Erythroblast (primary cell): ENCODE data around the gene CHRNA5.

Experiments
- DNase-seq, 2 experiments: peaks; one replicate each; lab custom pipeline; 2025; lab: John Stamatoyannopoulos, UW
- GATA1 ChIP-seq: IDR thresholded peaks from 2 replicates; pipeline ENCODE4 v1.6.1; 2011; ENCODE audit warnings: low read depth, mild to moderate bottlenecking, control low read depth, low read length, moderate library complexity
- POLR2A ChIP-seq: IDR thresholded peaks from 2 replicates; pipeline ENCODE4 v1.6.1; 2011; ENCODE audit warnings: mild to moderate bottlenecking, low read length

Gene CHRNA5

DNA sequence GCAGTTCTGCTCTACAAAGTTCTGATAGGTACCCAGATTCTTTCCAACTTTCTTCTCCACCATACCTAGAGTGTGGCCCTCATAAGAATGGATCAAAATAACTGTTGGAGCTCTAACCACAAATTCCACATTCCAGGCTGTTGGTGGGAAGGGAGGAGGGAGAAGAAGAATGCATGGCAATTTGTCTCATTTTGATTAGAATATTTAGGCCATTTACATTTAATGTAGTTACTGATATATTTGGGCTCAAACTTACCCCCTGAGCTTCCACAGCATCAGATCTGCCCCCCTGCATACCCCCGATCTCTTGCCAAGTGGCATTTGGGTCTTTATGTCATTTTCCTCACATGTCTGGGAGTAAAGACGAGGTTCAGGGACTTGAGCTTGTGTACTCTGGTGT, 68.0 kb downstream of the CHRNA5 start:
- no peak for DNase-seq
- TF ChIP-seq POLR2A: no peak
- no peak for TF ChIP-seq GATA1

DNA sequence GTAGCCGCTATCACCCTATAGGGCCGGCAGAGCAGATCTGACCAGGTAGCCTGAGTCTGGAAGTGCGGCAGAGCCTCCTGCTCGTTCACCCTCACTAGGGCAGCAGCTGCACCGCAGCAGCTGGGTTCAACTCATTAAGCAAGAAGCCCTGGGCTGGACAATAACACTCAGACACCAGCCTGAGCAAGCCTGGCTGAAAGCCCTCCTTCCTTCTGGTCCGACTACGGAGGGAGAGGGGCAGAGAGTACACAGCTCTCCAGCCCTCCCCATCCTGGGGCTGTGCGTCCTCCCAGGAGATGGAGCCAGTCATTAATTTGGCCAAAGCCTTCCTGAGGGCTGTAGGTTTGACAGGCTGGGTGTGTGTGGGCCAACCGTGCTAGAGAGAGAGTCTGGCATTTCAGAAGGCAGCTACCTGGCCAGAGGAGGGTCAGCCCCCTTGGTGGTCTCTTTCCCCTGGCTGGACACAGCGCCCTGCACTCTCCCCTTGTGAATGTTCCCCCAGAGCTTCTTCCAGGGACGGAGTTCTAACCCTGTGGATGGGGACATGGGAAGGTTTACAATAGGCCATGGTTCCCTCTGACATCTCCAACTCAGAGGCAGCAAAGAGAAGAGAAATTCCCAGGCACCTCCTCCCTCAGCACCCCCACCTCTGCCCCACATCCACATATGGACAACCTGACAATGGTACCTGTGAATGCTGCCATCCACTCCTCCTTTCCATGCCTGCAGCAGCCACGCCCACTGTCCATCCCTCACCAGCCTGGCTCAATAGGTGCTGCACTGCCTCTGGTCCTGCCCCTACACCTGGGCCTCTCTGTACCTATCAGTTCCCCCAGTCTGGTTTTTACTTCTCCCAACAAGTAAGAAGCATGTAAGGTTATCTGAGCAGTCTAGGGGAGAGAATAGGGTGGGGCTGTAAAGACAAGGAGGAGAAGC, 69.2 kb downstream of the CHRNA5 start:
- no peak for TF ChIP-seq GATA1
- no peak for TF ChIP-seq POLR2A
- no peak for DNase-seq

DNA sequence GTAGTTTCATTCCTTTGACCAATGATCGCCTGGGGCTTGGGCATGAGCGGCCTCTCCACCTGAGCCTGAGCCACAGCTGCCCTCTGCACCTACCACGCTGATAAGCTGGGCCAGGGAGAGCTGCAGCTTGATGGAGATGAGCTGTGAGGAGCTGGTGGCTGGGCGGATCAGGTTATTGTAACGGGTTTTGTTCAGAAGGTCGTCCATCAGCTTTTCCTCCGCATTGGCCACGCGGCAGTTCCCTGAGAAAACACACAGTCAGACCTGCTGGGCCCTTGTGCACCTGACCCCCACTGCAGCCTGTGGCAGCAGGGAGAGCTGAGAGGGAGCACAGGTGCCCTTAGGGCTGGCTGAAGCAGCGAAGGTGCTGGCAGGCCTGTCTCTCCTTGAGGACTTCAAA, 70.0 kb downstream of the CHRNA5 start:
- TF ChIP-seq POLR2A (no peak), GATA1 (no peak)
- DNase-seq: no peak

DNA sequence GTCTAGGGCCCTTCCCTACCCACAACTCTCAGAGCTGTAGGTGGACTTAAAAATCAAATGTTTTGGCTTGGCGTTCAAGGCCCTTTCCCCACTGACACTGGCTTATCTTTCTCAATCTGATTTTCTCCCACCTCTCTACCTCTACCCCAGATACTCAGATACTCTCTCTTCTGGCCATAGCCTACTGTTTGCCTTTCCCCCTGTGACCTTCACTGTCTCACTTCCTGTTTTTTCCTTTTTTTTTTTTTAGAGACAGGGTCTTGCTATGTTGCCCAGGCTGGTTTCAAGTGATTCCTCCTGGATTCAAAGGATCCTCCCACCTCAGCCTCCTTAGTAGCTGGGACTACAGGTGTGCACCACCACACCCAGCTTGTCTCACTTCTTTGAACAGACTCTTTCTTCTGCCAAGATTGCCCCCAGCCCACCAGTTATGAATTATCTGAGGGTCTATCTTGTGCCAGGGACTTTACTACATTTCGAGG, 71.1 kb downstream of the CHRNA5 start:
- no peak for TF ChIP-seq POLR2A
- TF ChIP-seq GATA1: no peak
- no peak for DNase-seq

DNA sequence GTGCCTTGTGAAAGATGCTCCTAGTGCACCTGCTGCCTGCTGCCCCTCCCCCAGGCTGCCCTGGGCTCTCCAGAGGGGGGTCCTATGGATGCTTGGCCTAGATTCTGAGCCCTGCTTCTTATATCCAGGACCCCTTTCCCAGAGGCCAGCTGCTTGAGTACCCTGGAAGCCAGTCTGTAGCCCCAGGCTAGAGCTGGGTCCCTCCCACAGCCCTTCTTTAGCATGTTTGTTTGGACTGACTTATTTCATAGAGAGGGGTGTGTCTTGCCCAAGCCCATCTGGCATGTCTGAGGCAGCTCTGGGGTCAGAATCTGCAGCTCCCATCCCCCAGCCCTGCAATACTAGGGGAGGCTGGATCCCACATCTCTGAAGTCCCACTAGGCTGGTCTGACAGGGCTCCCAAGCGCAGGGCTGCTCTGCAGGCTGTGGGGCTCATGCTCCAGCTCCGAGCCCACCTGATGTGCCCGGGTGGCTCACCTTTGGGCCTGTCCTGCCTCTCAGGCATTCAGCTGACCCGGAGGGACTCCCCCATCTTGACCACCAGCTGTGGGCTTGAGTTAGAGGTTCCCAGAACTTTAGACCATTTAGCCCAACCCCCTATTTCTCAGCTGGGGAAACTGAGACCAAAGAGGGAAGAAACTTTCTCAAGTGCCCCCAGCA, 72.6 kb downstream of the CHRNA5 start:
- no peak for DNase-seq
- TF ChIP-seq POLR2A (no peak), GATA1 (no peak)

DNA sequence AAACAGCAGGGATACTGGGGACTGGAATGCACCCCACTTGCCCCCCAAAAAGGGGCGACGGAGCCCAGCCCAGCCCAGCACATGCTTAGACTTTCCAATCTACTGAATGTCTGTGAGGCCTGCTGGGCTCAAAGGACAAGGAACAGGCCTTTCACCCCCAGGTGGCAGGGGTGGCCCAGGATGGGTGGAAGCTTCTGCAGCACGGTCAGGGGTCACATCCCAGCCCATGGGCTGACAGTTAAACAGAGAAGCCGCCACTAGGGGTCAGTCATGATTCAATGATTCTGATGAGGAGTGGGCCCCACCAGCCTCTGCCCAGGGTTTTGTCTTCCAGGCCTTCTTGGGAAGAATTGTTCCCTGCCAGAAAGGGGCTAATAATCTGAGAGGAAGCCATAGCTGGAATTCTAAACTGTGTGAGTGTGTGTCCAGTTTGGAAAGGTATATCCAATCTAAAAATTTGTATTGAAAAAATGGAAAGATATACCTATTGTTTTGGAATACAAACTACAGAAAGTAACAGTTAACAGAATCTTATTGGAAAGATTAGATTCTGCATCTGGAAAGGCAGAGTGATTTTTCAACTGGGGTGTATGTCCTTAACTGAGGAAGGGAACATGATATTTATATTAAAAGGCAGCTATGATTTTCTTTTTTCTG, 73.5 kb downstream of the CHRNA5 start:
- TF ChIP-seq GATA1 (no peak), POLR2A (no peak)

DNA sequence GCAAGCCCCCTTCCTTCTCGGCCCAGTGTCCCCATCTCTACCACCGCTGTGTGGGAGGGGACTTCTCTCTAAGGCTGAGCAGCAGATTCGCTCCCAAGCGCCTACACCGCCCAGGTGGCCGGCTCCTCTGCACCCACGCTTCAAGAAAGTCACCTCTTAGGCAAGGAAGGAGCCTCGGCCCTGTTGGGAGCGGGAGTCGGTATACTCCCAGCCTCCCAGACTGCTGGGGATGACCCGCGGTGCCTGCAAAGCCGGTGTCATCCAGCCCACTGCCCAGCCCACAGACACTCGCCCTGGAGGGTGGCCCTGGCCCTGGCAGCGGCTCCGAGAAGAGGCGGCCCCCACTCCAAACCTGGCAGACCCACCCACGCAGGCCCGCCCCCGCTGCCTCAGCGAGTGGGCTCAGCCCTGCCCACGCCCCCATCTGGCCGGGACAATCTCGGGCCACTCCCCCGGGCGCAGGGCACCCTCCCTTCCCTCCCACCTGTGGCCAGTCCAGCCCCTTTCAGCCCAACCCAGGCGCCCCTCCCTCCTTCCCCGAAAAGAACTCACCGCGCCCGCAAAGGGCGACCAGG, 75.3 kb downstream of the CHRNA5 start:
- no peak for DNase-seq
- TF ChIP-seq GATA1: no peak
- no peak for TF ChIP-seq POLR2A

More for the DNA sequence above, 73.5 kb downstream of the CHRNA5 start:
- DNase-seq: peak; percentile 45 to 50

DNA sequence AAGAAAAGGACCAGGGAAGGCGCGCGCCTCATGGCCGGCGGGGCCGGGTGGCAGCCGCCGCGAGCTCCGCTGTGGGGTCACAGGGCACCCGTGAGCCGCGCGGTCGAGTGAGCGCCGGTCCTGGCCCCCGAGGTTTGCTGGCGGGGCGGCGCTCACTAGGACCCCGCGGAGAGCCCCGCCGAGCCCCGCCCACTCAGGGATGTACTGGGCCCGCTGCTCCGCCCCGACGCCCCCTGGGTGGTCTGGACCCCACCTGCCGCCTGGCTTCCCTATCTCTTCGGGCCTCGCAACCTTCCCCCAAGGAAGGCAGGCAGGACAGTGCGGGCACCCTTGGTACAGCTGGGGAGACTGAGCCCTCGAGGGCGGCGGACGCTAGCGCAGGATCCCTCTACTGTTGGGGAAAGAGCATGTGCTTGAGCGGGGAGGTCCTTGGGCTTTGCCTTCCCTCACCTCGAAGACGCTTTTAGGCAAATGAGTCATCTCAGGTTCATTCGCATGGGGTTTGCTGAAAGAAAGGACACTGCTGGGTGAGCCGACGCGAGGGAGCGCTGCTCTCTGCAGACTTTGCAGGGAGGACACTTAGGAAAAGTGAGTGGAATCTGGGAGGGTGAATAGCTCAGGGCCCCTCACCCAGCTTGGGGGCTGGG, 75.9 kb downstream of the CHRNA5 start, which contains the start of gene CHRNB4:
CHRNB4 (minus strand) TSS at position 109 of the 647 bp plus-strand sequence; CDS start at position 32, 77 bp downstream.
- no peak for DNase-seq
- TF ChIP-seq GATA1 (no peak), POLR2A (no peak)

DNA sequence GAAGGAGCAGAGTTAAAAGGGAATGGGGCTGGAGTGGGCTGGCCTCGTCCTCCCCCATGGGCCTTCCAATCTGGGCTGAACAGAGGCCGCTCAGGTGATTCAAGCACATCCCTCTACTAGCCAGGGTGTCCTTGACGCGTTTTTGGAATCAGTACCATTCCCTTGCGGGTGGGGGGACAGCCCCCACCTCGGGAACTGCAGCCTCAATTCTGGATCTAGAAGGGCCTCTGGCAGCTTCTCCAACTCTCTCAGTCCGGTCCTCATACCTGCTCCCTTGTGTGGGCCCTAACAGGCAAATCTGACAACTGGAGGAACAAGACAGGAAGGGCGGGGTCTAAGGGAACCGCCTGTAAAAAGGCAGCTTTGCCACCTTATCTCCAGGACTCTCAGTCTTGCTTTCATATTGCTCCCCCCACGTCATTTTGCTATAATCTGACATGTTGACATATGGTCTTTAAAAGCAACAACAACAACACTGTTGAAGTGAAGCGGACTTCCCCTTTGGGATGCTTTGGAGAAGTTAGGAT, 76.5 kb downstream of the CHRNA5 start:
- TF ChIP-seq GATA1 (no peak), POLR2A (no peak)
- no peak for DNase-seq

DNA sequence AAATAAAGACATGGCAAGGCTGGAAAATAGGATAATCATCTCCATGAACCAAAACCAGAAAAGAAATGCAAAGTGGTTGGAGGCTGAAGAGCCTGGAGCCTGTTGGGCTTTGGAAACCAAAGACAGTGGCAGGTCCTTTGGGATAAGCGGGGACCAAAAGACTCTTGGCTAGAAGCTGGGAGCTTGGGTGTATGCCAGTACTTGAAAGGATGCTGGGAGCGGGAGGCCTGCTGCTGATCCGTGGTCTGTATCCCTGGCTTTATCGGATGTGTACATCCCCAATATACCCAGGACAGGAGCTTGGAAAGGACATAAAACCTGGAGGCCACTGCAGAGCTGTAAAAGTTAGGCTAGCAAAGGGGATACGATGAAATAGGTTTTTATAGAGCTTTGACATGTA, 77.0 kb downstream of the CHRNA5 start:
- TF ChIP-seq POLR2A (no peak), GATA1 (no peak)
- DNase-seq: no peak
